GM19351 (cell line): ENCODE results near the gene ZSWIM5.
"Not testable (repeated sequence)": the region's sequence is repeated elsewhere in the genome, so short reads cannot be mapped to it uniquely, and the experiment has no call there.

ENCODE experiments used
- ATAC-seq: cut with Tn5 transposase; IDR thresholded peaks from one replicate; pipeline ENCODE4 v1.9.1; 2021; ENCODE audit warnings: mild to moderate bottlenecking, moderate library complexity; ENCODE audit not compliant: unreplicated experiment

The ZSWIM5 gene

GRCh38 chr1:45148209-45148825 is 58.1 kb downstream of the ZSWIM5 start:
- no peak for ATAC-seq

GRCh38 chr1:45146833-45147232 is 59.6 kb downstream of the ZSWIM5 start:
- ATAC-seq = no peak

GRCh38 chr1:45141247-45142003 is 65.0 kb downstream of the ZSWIM5 start:
- ATAC-seq = no peak

- no peak for ATAC-seq
Observed at GRCh38 chr1:45136984-45137383, 69.4 kb downstream of the ZSWIM5 start.

GRCh38 chr1:45135316-45135715 is 71.1 kb downstream of the ZSWIM5 start:
- no peak for ATAC-seq

- ATAC-seq = no peak
Observed at GRCh38 chr1:45134461-45134873, 71.9 kb downstream of the ZSWIM5 start.

GRCh38 chr1:45132719-45133118 is 73.7 kb downstream of the ZSWIM5 start:
- not testable (repeated sequence) for ATAC-seq

GRCh38 chr1:45123358-45123757 is 83.0 kb downstream of the ZSWIM5 start:
- ATAC-seq = no peak

GRCh38 chr1:45122724-45123123 is 83.7 kb downstream of the ZSWIM5 start:
- ATAC-seq = no peak

- ATAC-seq = no peak
Observed at GRCh38 chr1:45117766-45118165, 88.6 kb downstream of the ZSWIM5 start.

GRCh38 chr1:45116820-45117219 is 89.6 kb downstream of the ZSWIM5 start:
- ATAC-seq = no peak

GRCh38 chr1:45116340-45116739 is 90.1 kb downstream of the ZSWIM5 start:
- no peak for ATAC-seq

- ATAC-seq = not testable (repeated sequence)
Observed at GRCh38 chr1:45115198-45115597, 91.2 kb downstream of the ZSWIM5 start.

- ATAC-seq = no peak
Observed at GRCh38 chr1:45112661-45113060, 93.7 kb downstream of the ZSWIM5 start.

- no peak for ATAC-seq
Observed at GRCh38 chr1:45111239-45111638, 95.2 kb downstream of the ZSWIM5 start.

- ATAC-seq = no peak
Observed at GRCh38 chr1:45107782-45108181, 98.6 kb downstream of the ZSWIM5 start.

- ATAC-seq = not testable (repeated sequence)
Observed at GRCh38 chr1:45106864-45107263, 99.5 kb downstream of the ZSWIM5 start.

GRCh38 chr1:45106156-45106545 is 100.3 kb downstream of the ZSWIM5 start:
- not testable (repeated sequence) for ATAC-seq

- ATAC-seq = not testable (repeated sequence)
Observed at GRCh38 chr1:45105486-45106155, 100.8 kb downstream of the ZSWIM5 start.

- no peak for ATAC-seq
Observed at GRCh38 chr1:45103534-45103933, 102.9 kb downstream of the ZSWIM5 start.

- no peak for ATAC-seq
Observed at GRCh38 chr1:45101947-45102346, 104.5 kb downstream of the ZSWIM5 start.

- not testable (repeated sequence) for ATAC-seq
Observed at GRCh38 chr1:45101528-45101927, 104.9 kb downstream of the ZSWIM5 start.
